NB4 (cell line): ENCODE measurements around the gene ITSN1.

ENCODE experiments used
- DNase-seq: peaks from one replicate; pipeline ENCODE4 v3.0.0; 2010; ENCODE audit warnings: low read depth
- H3K4me3 ChIP-seq: one replicate; pipeline ENCODE4 v1.5.1; 2011; ENCODE audit warnings: mild to moderate bottlenecking, low read depth, low read length, moderate library complexity
- CTCF ChIP-seq: IDR thresholded peaks from one replicate; pipeline ENCODE4 v1.5.1; 2012; ENCODE audit warnings: low read depth, low read length
- MYC ChIP-seq: IDR thresholded peaks from 2 replicates; pipeline ENCODE4 v1.6.1; 2011; ENCODE audit warnings: low read depth, low read length
- POLR2A ChIP-seq: IDR thresholded peaks from 2 replicates; pipeline ENCODE4 v1.6.1; 2011; ENCODE audit warnings: mild to moderate bottlenecking; ENCODE audit not compliant: insufficient read length; ENCODE audit errors: extremely low read depth
- TF ChIP-seq, protein P1 (sequence below): IDR thresholded peaks from 2 replicates; pipeline ENCODE4 v1.6.1; 2011; ENCODE audit warnings: low read depth, low read length

ITSN1 gene

DNA sequence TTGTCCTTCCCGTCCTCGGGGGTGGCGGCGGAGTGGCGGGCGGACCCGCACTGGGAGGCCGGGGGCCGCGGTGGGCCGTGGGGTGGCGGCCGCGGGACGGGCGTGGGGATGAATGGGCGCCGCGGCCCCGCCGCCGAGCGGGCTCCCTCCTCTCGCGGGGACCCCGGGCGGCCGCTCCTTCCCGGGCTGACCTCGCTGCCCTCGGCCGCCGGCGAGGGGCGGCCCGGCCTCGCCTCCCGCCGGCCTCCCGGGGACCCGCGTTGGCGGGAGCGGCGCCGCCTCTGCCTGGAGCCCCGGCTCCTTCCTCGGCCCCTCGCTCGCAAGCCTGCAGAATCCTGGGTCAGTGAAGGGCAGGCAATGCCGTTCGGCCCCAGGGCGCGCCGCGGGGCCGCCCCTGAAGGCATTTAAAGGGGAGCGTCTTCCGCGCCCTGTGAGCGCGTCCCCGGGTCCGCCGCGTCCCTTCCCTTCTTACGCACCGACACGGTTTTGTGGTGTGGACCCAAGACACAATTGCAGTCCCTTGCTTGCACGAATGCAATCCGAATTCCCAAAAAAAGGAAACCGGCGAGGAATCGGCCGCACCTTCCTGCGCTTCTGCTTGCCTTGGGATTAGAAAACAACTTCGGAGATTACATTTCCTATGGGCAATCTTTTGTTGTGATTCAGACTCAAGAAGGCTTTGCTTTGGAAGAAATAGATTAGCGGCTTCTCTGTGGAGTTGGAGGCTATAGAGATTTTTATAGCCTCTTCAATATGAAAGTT is 776 bp downstream of the ITSN1 start:
- H3K4me3 ChIP-seq = peak overlapping the region; percentile 76
- TF ChIP-seq MYC (no peak), CTCF (no peak), POLR2A (no peak)
- TF ChIP-seq, protein P1, sequence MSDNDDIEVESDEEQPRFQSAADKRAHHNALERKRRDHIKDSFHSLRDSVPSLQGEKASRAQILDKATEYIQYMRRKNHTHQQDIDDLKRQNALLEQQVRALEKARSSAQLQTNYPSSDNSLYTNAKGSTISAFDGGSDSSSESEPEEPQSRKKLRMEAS = no peak
- DNase-seq = peak; percentile 63

- peak overlapping the region; percentile 76 for H3K4me3 ChIP-seq
- TF ChIP-seq, protein P1 = no peak
- no peak for TF ChIP-seq POLR2A
- TF ChIP-seq MYC = no peak
- no peak for TF ChIP-seq CTCF
- peak; percentile 32 for DNase-seq
These were observed 1.5 kb downstream of the ITSN1 start for GRCh38 chr21:33643658-33644311.

- peak overlapping the region; percentile 76 for H3K4me3 ChIP-seq
- TF ChIP-seq, protein P1 = no peak
- peak; percentile 61 for DNase-seq
These were observed 2.2 kb downstream of the ITSN1 start for GRCh38 chr21:33644383-33645074.

DNA sequence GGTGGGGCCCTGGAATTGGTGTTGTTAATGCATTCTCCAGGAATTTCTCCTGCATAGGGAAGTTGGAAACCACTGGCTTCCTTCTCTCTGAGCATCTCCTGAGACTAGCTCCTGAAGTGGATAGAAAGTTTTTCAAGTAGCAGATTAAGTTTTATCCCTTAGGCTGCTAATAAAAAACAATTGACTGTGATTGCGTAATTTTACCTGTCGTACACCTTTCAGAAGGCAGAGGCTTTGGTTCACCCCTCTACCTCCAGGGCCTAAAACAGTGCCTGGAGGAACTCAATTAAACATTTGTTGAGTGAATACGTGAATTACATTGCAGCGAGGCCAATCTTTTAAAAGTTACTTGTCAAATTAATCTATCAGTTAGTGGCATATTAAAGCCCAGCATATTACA is 3.4 kb downstream of the ITSN1 start:
- H3K4me3 ChIP-seq = no peak overlapping the region
- no peak for TF ChIP-seq MYC
- TF ChIP-seq, protein P1 = no peak
- TF ChIP-seq CTCF = no peak
- no peak for TF ChIP-seq POLR2A
- no peak for DNase-seq

GRCh38 chr21:33647587-33647986 is 5.3 kb downstream of the ITSN1 start:
- no peak for TF ChIP-seq POLR2A
- TF ChIP-seq, protein P1 = no peak
- no peak for TF ChIP-seq MYC
- TF ChIP-seq CTCF = no peak
- no peak overlapping the region for H3K4me3 ChIP-seq
- no peak for DNase-seq

- TF ChIP-seq, protein P1 = no peak
- TF ChIP-seq MYC (no peak), POLR2A (no peak), CTCF (no peak)
These were observed 6.3 kb downstream of the ITSN1 start for GRCh38 chr21:33648555-33648954.

More at GRCh38 chr21:33648555-33648954, 6.3 kb downstream of the ITSN1 start:
- DNase-seq = no peak
- no peak overlapping the region for H3K4me3 ChIP-seq
